ENCODE results near the gene NPTXR. TPM values are rescaled to one million over a fixed set of nuclear protein-coding genes. Genes with fewer than 3 reads are reported as not detected.

NPTXR gene
- total RNA-seq, 1 donor from 2014 or later, result 9.3 TPM

DNA sequence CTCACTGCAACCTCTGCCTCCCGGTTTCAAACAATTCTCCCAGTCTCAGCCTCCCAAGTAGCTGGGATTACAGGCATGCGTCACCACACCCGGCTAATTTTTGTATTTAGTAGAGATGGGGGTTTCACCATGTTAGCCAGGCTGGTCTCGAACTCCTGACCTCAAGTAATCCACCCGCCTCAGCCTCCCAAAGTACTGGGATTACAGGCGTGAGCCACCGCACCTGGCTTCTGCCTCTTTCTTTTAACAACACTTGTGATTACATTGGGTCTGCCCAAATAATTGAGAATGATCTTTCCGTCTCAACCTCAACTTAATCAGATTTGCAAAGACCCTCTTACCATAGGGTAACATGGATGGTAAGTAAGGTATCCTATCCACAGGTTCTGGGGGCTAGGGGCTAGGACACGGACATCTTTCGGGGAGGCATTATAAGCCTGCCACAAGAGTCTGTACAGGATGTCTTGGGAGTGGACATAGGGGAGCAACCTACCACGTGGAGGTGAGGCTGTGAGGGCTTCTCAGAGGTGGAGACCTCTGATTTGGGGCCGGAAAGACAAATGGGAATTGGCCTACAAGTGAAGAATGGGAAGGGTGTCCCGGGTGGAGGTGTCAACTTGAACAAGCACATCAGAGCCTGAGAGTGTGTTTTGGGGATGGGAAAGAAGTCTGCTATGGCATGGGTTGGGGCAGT, 30.8 kb upstream of the NPTXR start:
- peaks cover 10% of the 10 kb centered on the region for H3K27me3 Mint-ChIP-seq (ENCODE audit: low read depth)

DNA sequence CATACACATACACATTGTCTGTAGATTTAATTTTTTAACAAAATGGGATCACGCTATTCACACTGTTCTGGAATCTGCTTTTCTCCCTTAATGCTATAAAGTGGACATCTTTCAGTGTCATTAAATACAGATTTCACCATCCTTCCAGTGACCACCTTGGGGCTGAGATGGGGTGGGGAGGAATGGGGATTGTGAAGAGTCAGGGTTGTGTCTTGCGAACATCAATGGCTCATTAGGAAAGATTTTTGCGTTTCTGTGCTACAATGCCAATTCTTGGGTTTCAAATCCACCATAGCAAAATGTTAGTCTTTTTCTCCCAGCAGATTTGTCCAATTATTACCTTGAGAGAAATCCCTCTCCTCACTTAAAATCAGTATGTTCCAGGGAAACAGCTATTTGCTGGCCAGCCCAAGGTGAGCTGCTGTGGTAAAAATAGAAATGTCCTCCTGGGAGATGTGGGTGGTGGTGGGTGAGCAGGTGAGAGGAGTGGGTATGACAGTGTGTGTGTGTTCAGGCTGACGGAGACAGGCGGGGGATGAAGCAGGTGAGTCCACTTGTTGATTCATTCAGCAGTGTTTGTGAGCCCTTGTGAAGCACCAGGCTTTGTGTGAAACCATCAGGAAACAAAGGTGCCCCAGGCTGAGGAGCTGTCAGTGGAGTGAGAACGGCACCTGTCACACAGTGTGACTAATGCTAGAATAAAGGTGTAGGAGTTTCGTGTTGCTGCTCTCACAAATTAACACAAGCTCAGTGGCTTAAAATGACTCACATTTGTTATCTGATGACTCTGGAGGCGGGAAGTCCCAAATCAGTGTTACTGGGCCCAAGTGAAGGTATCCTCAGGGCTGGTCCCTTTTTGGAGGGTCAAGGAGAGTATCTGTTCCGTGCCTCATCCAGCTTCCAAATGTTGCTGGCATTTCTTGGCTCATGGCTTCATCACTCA, 29.9 kb upstream of the NPTXR start:
- Mint-ChIP-seq H3K27me3 (ENCODE audit: low read depth) (peaks cover 11% of the 10 kb centered on the region), H3K9me3 (no peaks in the 10 kb centered on the region), H3K36me3 (ENCODE audit: low read depth) (no peaks in the 10 kb centered on the region), H3K27ac (ENCODE audit: unreplicated experiment) (no peak overlapping the region), H3K4me1 (peaks cover 24% of the 10 kb centered on the region), H3K4me3 (peak overlapping the region; percentile 91)
- no peak for DNase-seq (ENCODE audit: low read depth, low spot score)
- TF ChIP-seq, protein P1, sequence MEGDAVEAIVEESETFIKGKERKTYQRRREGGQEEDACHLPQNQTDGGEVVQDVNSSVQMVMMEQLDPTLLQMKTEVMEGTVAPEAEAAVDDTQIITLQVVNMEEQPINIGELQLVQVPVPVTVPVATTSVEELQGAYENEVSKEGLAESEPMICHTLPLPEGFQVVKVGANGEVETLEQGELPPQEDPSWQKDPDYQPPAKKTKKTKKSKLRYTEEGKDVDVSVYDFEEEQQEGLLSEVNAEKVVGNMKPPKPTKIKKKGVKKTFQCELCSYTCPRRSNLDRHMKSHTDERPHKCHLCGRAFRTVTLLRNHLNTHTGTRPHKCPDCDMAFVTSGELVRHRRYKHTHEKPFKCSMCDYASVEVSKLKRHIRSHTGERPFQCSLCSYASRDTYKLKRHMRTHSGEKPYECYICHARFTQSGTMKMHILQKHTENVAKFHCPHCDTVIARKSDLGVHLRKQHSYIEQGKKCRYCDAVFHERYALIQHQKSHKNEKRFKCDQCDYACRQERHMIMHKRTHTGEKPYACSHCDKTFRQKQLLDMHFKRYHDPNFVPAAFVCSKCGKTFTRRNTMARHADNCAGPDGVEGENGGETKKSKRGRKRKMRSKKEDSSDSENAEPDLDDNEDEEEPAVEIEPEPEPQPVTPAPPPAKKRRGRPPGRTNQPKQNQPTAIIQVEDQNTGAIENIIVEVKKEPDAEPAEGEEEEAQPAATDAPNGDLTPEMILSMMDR (conservative IDR thresholded peaks at IDR 0.05), result no peak

More for the DNA sequence above, 30.8 kb upstream of the NPTXR start:
- Mint-ChIP-seq H3K36me3 (ENCODE audit: low read depth) (no peaks in the 10 kb centered on the region), H3K9me3 (no peaks in the 10 kb centered on the region), H3K27ac (ENCODE audit: unreplicated experiment) (peak overlapping the region; percentile 73), H3K4me3 (peak overlapping the region; percentile 80), H3K4me1 (peaks cover 19% of the 10 kb centered on the region)
- no peak for DNase-seq (ENCODE audit: low read depth, low spot score)
- TF ChIP-seq, protein P1 (conservative IDR thresholded peaks at IDR 0.05), result no peak

DNA sequence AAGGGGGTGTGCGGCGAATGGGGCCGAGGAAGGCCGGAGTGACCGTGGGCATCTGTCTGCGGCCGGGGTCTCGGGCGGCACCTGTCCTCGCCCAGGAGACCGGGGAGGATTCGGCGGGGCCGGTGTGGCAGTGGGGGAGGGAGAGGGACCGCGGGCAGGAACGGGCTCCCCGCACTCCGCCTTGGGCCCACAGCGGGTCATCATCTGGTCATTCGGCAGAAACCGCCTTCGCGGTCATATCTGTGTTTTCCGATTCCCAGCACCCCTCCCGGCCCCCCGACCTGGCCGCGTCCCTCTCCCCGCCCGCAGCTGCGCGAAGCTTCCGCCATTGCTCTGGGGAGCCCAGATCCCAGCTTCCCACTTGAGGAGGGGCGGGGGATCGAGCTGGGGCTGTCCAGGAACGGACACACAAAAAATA, 29.0 kb upstream of the NPTXR start:
- Mint-ChIP-seq H3K4me1 (peaks cover 30% of the 10 kb centered on the region), H3K27me3 (ENCODE audit: low read depth) (peaks cover 13% of the 10 kb centered on the region), H3K9me3 (no peaks in the 10 kb centered on the region), H3K4me3 (peak overlapping the region; percentile 91), H3K36me3 (ENCODE audit: low read depth) (no peaks in the 10 kb centered on the region), H3K27ac (ENCODE audit: unreplicated experiment) (peak overlapping the region; percentile 99)
- TF ChIP-seq, protein P1 (conservative IDR thresholded peaks at IDR 0.05), result no peak
- DNase-seq (ENCODE audit: low read depth, low spot score), result peak; percentile 58

- peak within 1 kb of the TSS; percentile 99 for H3K27ac Mint-ChIP-seq (ENCODE audit: unreplicated experiment)
- peaks cover 30% of the 10 kb centered on the region for H3K4me1 Mint-ChIP-seq
Observed at GRCh38 chr22:38872172-38872830, 28.5 kb upstream of the NPTXR start, which contains the start of gene CBX6. CBX6 (minus strand) TSS chr22:38872216; CDS start chr22:38872190, 26 bp downstream.

More at GRCh38 chr22:38872172-38872830, 28.5 kb upstream of the NPTXR start, which contains the start of gene CBX6:
- H3K9me3 Mint-ChIP-seq, result no peaks in the 10 kb centered on the region
- peak; percentile 98 for DNase-seq (ENCODE audit: low read depth, low spot score)
- peak within 1 kb of the TSS; percentile 96 for H3K4me3 Mint-ChIP-seq
- TF ChIP-seq, protein P1 (conservative IDR thresholded peaks at IDR 0.05), result no peak
- H3K27me3 Mint-ChIP-seq (ENCODE audit: low read depth), result peaks cover 13% of the 10 kb centered on the region
- no peaks in the 10 kb centered on the region for H3K36me3 Mint-ChIP-seq (ENCODE audit: low read depth)
